AG09309 (cell line): ENCODE measurements around the gene CASP5.

Experiments
- DNase-seq: peaks from one replicate; pipeline ENCODE4 v3.0.0-alpha.2; 2010; ENCODE audit warnings: low read depth
- H3K4me3 ChIP-seq: 2 replicates; pipeline ENCODE4 v1.5.1; 2011; ENCODE audit warnings: mild to moderate bottlenecking, low read depth, low read length, moderate library complexity; ENCODE audit not compliant: control insufficient read depth
- TF ChIP-seq, protein P1 (sequence below): IDR thresholded peaks from 2 replicates; pipeline ENCODE4 v1.5.1; 2011; ENCODE audit warnings: mild to moderate bottlenecking, low read depth, low read length, inconsistent platforms; ENCODE audit not compliant: insufficient read depth, control insufficient read depth; ENCODE audit errors: missing control alignments

The CASP5 gene

DNA sequence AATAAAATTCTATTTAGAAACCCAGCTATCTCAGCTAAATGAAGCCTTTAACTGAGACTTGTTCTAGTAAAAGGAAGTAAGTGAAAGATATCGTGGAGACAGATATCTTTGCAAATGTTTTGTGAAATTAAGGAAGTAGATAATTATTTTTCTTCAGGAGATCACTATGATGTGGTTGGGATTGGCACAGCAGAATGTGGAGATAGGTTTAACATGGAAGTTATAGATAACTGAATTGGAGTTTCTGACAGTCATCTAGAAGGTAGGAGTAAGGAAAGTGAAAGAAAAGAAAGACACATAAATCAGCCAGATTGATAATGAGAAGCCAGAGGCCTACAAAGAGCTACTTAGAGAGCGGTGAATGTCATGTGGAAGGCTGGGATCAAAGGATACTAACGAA is 4.7 kb upstream of the CASP5 start:
- no peak for DNase-seq
- no peak overlapping the region for H3K4me3 ChIP-seq
- TF ChIP-seq, protein P1, sequence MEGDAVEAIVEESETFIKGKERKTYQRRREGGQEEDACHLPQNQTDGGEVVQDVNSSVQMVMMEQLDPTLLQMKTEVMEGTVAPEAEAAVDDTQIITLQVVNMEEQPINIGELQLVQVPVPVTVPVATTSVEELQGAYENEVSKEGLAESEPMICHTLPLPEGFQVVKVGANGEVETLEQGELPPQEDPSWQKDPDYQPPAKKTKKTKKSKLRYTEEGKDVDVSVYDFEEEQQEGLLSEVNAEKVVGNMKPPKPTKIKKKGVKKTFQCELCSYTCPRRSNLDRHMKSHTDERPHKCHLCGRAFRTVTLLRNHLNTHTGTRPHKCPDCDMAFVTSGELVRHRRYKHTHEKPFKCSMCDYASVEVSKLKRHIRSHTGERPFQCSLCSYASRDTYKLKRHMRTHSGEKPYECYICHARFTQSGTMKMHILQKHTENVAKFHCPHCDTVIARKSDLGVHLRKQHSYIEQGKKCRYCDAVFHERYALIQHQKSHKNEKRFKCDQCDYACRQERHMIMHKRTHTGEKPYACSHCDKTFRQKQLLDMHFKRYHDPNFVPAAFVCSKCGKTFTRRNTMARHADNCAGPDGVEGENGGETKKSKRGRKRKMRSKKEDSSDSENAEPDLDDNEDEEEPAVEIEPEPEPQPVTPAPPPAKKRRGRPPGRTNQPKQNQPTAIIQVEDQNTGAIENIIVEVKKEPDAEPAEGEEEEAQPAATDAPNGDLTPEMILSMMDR = no peak

- H3K4me3 ChIP-seq = no peak overlapping the region
- no peak for DNase-seq
- TF ChIP-seq, protein P1 = no peak
Observed at GRCh38 chr11:105024394-105024793, 1.4 kb upstream of the CASP5 start.

- TF ChIP-seq, protein P1 = no peak
- DNase-seq = no peak
- H3K4me3 ChIP-seq = no peak overlapping the region
Observed at GRCh38 chr11:105022527-105022926, 441 bp downstream of the CASP5 start.

DNA sequence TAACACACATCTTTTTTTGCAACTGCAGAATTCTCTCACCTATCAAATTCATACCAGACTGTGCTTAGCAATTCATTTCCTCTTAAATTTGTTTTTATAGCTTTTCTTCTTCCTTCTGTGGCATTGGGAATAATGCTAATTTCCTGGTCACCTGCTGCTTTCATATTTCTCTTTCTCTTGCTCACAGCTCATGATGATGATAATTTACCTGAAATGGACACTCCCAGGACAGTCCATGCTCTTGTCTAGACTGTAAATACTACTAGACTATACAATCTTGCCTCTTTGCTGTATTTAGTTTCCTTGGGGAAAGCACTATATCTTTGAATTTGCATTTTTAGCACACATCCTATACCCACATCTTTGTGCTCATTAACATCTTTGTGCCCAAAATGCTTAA is 15.5 kb downstream of the CASP5 start:
- DNase-seq = no peak
- H3K4me3 ChIP-seq = no peak overlapping the region
- TF ChIP-seq, protein P1 = no peak

- no peak for DNase-seq
- TF ChIP-seq, protein P1 = no peak
- H3K4me3 ChIP-seq = no peak overlapping the region
Observed at GRCh38 chr11:105005451-105005845, 17.5 kb downstream of the CASP5 start.

DNA sequence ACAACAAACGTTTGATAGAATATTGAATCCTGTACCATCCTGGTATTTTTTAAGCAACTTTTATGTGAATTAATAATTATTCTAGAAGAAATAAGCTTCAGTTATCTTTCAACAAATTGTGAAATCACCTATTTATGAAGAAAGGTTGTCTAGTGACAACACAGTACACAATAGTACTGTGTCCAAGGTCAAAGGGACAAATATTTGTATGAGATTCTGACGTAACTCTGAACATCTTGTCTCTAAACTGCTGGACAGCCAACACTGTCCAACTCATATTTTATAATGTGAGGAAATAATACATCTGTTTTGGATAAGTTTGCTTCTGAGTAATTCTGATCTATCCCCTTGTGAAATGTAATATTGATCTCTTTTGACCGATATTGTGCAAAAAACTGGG is 18.9 kb downstream of the CASP5 start:
- TF ChIP-seq, protein P1 = no peak
- no peak overlapping the region for H3K4me3 ChIP-seq
- no peak for DNase-seq

DNA sequence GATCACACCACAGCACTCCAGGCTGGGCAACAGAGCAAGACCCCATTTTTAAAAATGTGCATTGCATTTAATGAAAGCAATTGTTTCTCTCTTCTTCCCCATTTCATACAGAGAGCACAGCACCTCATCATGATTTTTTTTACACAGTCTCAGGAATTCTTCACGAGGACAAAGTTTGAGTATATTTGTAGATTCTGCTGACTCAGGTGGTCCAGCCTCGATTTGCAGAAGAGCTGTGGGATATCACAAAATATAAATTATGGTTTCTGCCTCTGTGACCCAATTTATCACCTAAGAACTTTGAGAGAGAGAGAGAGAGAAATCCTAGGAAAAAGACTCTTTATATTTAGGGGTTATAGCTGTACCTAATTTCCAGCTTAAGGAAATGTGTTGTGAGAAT is 19.8 kb downstream of the CASP5 start:
- no peak for DNase-seq
- no peak overlapping the region for H3K4me3 ChIP-seq
- TF ChIP-seq, protein P1 = no peak
